Activated naive CD4-positive, alpha-beta T cell treated with anti-CD3 and anti-CD28 coated beads for 36 hours (primary cell): Measurements from ENCODE around the gene SLC38A11. TPM values are rescaled to one million over a fixed set of nuclear protein-coding genes. Genes with fewer than 3 reads are reported as not detected.

Source experiments
- total RNA-seq, 2 experiments: library from RNA; stranded (reverse); gene quantifications; one replicate each; pipeline ENCODE4 v1.2.3, GENCODE V29; 2021

SLC38A11 gene
- total RNA-seq, 2 experiments from 2014 or later: not detected

Other genes with a start within 250 kb of the SLC38A11 start
- gene COBLL1, start 113.7 kb downstream of the SLC38A11 start, total RNA-seq: not detected
- gene SCN3A, start 248.5 kb upstream of the SLC38A11 start, total RNA-seq: under 1 TPM; 0.10 to 0.12 TPM